A549 (cell line): ENCODE data around the gene EPHA5.

ENCODE experiments used
- CHD2 ChIP-seq: fragments of 150-350 bp; IDR thresholded peaks from 2 replicates; pipeline ENCODE4 v1.6.1; 2014; ENCODE audit warnings: low read length; ENCODE audit not compliant: partially characterized antibody
- CTCF ChIP-seq: fragments of >200 bp; sonication (Bioruptor Twin); formaldehyde crosslinking; IDR thresholded peaks from 3 replicates; pipeline ENCODE4 v1.5.1; 2016
- ELK1 ChIP-seq: fragments of 150-350 bp; IDR thresholded peaks from 2 replicates; pipeline ENCODE4 v1.6.1; 2014; ENCODE audit warnings: low read depth, mild to moderate bottlenecking, low read length
- EP300 ChIP-seq, 2 experiments: fragments of >200 bp; sonication (Bioruptor Twin); formaldehyde crosslinking; IDR thresholded peaks; 2 replicates in 1 of 2; 3 replicates in 1 of 2; pipeline ENCODE4 v1.6.1; 2016 to 2017
- HOXA7 ChIP-seq: fragments of 250-450 bp; sonication (Bioruptor Pico); IDR thresholded peaks from 2 replicates; pipeline ENCODE4 v1.5.0; 2020; ENCODE audit warnings: mild to moderate bottlenecking, moderate library complexity
- KDM5A ChIP-seq: fragments of 200-600 bp; sonication (generic); IDR thresholded peaks from 2 replicates; pipeline ENCODE4 v1.6.1; 2016; ENCODE audit warnings: antibody characterized with exemption, mild to moderate bottlenecking
- MAX ChIP-seq: IDR thresholded peaks from 2 replicates; pipeline ENCODE4 v1.6.1; 2012
- NFE2L2 ChIP-seq: fragments of 150-350 bp; conservative IDR thresholded peaks from 2 replicates; pipeline ENCODE4 v1.6.1; 2014; ENCODE audit warnings: low read length
- POLR2A ChIP-seq: IDR thresholded peaks from 2 replicates; pipeline ENCODE4 v1.6.1; 2012; ENCODE audit warnings: mild to moderate bottlenecking, low read length
- RAD21 ChIP-seq, 2 experiments: fragments of >200 bp in 1 of 2; sonication (Bioruptor Twin) in 1 of 2; formaldehyde crosslinking in 1 of 2; IDR thresholded peaks in 1 of 2; conservative IDR thresholded peaks in 1 of 2; 2 replicates in 1 of 2; 3 replicates in 1 of 2; pipeline ENCODE4 v1.6.1; 2012 to 2018; ENCODE audit warnings: inconsistent platforms in 1 of 2

- TF ChIP-seq EP300 (IDR thresholded peaks at IDR 0.05) (no peak), RAD21 (conservative IDR thresholded peaks at IDR 0.05 in 1 of 2, IDR thresholded peaks at IDR 0.05 in 1 of 2) (no peak), KDM5A (no peak), CTCF (no peak), NFE2L2 (no peak), CHD2 (no peak), HOXA7 (no peak), ELK1 (no peak), POLR2A (no peak), MAX (no peak)
Measured at GRCh38 chr4:65658117-65658516, 12.2 kb downstream of the EPHA5 start.
